Neuronal stem cell (in vitro differentiated cells): ENCODE results near the gene TCF7.
A peak's percentile ranks its signal among the peaks of the same experiment; 100 is the strongest.

Source experiments
- DNase-seq: peaks from one replicate; pipeline ENCODE4 v3.0.0-alpha.2; 2013; ENCODE audit warnings: low spot score
- H2AFZ ChIP-seq: one replicate; pipeline ENCODE4 v1.6.1; 2013; ENCODE audit warnings: mild to moderate bottlenecking, low read length, inconsistent platforms
- H2AK5ac ChIP-seq: 2 replicates; pipeline ENCODE4 v1.6.1; 2013; ENCODE audit warnings: low read depth, mild to moderate bottlenecking, inconsistent platforms, low read length, moderate library complexity, mixed read lengths
- H2BK120ac ChIP-seq: 2 replicates; pipeline ENCODE4 v1.6.1; 2013; ENCODE audit warnings: low read depth, mild to moderate bottlenecking, inconsistent platforms, low read length, moderate library complexity, mixed read lengths
- H2BK12ac ChIP-seq: one replicate; pipeline ENCODE4 v1.6.1; 2013; ENCODE audit warnings: low read length, inconsistent platforms
- H2BK15ac ChIP-seq: 2 replicates; pipeline ENCODE4 v1.6.1; 2013; ENCODE audit warnings: mild to moderate bottlenecking, low read length, inconsistent platforms, mixed read lengths
- H2BK5ac ChIP-seq: one replicate; pipeline ENCODE4 v1.6.1; 2013; ENCODE audit warnings: inconsistent platforms, mild to moderate bottlenecking, low read length, moderate library complexity
- H3K14ac ChIP-seq: one replicate; pipeline ENCODE4 v1.6.1; 2013; ENCODE audit warnings: low read length, inconsistent platforms
- H3K18ac ChIP-seq: 2 replicates; pipeline ENCODE4 v1.6.1; 2013; ENCODE audit warnings: low read length, inconsistent platforms
- H3K23ac ChIP-seq: 2 replicates; pipeline ENCODE4 v1.6.1; 2013; ENCODE audit warnings: low read depth, mild to moderate bottlenecking, mixed read lengths, low read length, inconsistent platforms; ENCODE audit not compliant: poor library complexity
- H3K27ac ChIP-seq: replicated peaks from 3 replicates; pipeline ENCODE4 v1.5.1; 2013; ENCODE audit warnings: low read length, inconsistent platforms
- H3K27me3 ChIP-seq, 3 experiments: 2 replicates each; pipeline ENCODE4 v1.6.1; 2013; ENCODE audit warnings: low read length in 3 of 3, mild to moderate bottlenecking in 2 of 3, inconsistent platforms in 1 of 3, low read depth in 1 of 3, mixed read lengths in 1 of 3, moderate library complexity in 1 of 3; ENCODE audit not compliant: control insufficient read depth in 3 of 3, insufficient read depth in 3 of 3
- H3K36me3 ChIP-seq, 2 donors: replicated peaks in 1 of 2; 2 replicates each; pipeline ENCODE4 v1.6.1; 2013; ENCODE audit warnings: low read length in 2 of 2; ENCODE audit not compliant: control insufficient read depth in 2 of 2, insufficient read depth in 2 of 2
- H3K4ac ChIP-seq: 2 replicates; pipeline ENCODE4 v1.6.1; 2013; ENCODE audit warnings: inconsistent platforms, mild to moderate bottlenecking, low read length, moderate library complexity
- H3K4me1 ChIP-seq, 2 donors: 1 replicate in 1 of 2; 2 replicates in 1 of 2; pipeline ENCODE4 v1.6.1; 2013; ENCODE audit warnings: low read length in 2 of 2, low read depth in 1 of 2; ENCODE audit not compliant: control insufficient read depth in 2 of 2, insufficient read depth in 1 of 2
- H3K4me2 ChIP-seq: one replicate; pipeline ENCODE4 v1.6.1; 2013; ENCODE audit warnings: mild to moderate bottlenecking, low read length, inconsistent platforms; ENCODE audit not compliant: insufficient read depth, poor library complexity, severe bottlenecking
- H3K4me3 ChIP-seq, 2 donors: 2 replicates each; pipeline ENCODE4 v1.5.1; 2013; ENCODE audit warnings: low read length in 2 of 2, mild to moderate bottlenecking in 2 of 2, inconsistent platforms in 1 of 2, moderate library complexity in 1 of 2
- H3K79me1 ChIP-seq: one replicate; pipeline ENCODE4 v1.6.1; 2013; ENCODE audit warnings: low read depth, mild to moderate bottlenecking, inconsistent platforms, low read length, moderate library complexity
- H3K9ac ChIP-seq: one replicate; pipeline ENCODE4 v1.6.1; 2013; ENCODE audit warnings: mild to moderate bottlenecking, low read depth, low read length, inconsistent platforms; ENCODE audit not compliant: poor library complexity
- H3K9me3 ChIP-seq, 2 donors: replicated peaks in 1 of 2; 2 replicates each; pipeline versions ENCODE3 to v1.6.1; 2013; ENCODE audit warnings: low read length in 2 of 2, mild to moderate bottlenecking in 2 of 2, inconsistent platforms in 1 of 2, low read depth in 1 of 2, mixed read lengths in 1 of 2, moderate library complexity in 1 of 2; ENCODE audit not compliant: control insufficient read depth in 2 of 2, insufficient read depth in 1 of 2
- H4K8ac ChIP-seq: one replicate; pipeline ENCODE4 v1.6.1; 2013; ENCODE audit warnings: low read depth, mild to moderate bottlenecking, inconsistent platforms, low read length, moderate library complexity
- H4K91ac ChIP-seq: one replicate; pipeline ENCODE4 v1.6.1; 2013; ENCODE audit warnings: low read length, low read depth, mild to moderate bottlenecking, inconsistent platforms; ENCODE audit not compliant: poor library complexity
- WGBS, 2 donors: extraction: QIAGEN DNeasy Blood & Tissue Kit; methylation state at CpG; one replicate each; pipeline ENCODE4 v1.1.7; 2013; ENCODE audit warnings: missing lambda C conversion rate in 2 of 2, mixed read lengths in 1 of 2; ENCODE audit not compliant: insufficient read length in 2 of 2, insufficient replicate concordance in 1 of 2; ENCODE audit errors: extremely low coverage in 2 of 2; 5-methylcytosine and 5-hydroxymethylcytosine counted together

Gene TCF7

GRCh38 chr5:134143944-134144941 is 29.8 kb downstream of the TCF7 start:
- peaks cover 33 to 94% of the 10 kb centered on the region in 2 donors for H3K36me3 ChIP-seq

GRCh38 chr5:134145041-134145757 is 30.7 kb downstream of the TCF7 start:
- Histone ChIP-seq H3K36me3 (peaks cover 34 to 94% of the 10 kb centered on the region in 2 donors), H3K9ac (no peak overlapping the region), H3K23ac (no peak overlapping the region), H3K9me3 (no peaks in the 10 kb centered on the region), H2AK5ac (no peak overlapping the region), H2BK120ac (no peak overlapping the region), H4K8ac (no peak overlapping the region), H3K4me1 (no peaks in the 10 kb centered on the region), H3K18ac (no peak overlapping the region), H3K4me2 (no peak overlapping the region), H3K27me3 (no peaks in the 10 kb centered on the region), H3K79me1 (peaks cover 7% of the 10 kb centered on the region), H2BK12ac (no peak overlapping the region), H2BK15ac (no peak overlapping the region), H2BK5ac (no peak overlapping the region), H3K14ac (no peak overlapping the region), H2AFZ (no peak overlapping the region), H3K27ac (no peak overlapping the region), H4K91ac (no peak overlapping the region), H3K4ac (no peak overlapping the region), H3K4me3 (no peak overlapping the region)
- WGBS, 2 donors, result no CpG with 5 or more reads among the region's 1 CpG
- no peak for DNase-seq

More at GRCh38 chr5:134143944-134144941, 29.8 kb downstream of the TCF7 start:
- H2BK120ac ChIP-seq, result no peak overlapping the region
- no CpG with 5 or more reads among the region's 10 CpGs for WGBS, 2 donors
- no peak for DNase-seq
- no peak overlapping the region for H3K9ac ChIP-seq
- H2BK15ac ChIP-seq, result no peak overlapping the region
- no peak overlapping the region for H2BK5ac ChIP-seq
- no peaks in the 10 kb centered on the region for H3K4me1 ChIP-seq
- no peak overlapping the region for H4K8ac ChIP-seq
- no peaks in the 10 kb centered on the region for H3K9me3 ChIP-seq
- H3K23ac ChIP-seq, result no peak overlapping the region
- H3K79me1 ChIP-seq, result peaks cover 13% of the 10 kb centered on the region
- H3K4ac ChIP-seq, result no peak overlapping the region
- no peak overlapping the region for H4K91ac ChIP-seq
- no peak overlapping the region for H3K14ac ChIP-seq
- no peak overlapping the region for H3K4me3 ChIP-seq
- H3K4me2 ChIP-seq, result no peak overlapping the region
- H2AK5ac ChIP-seq, result no peak overlapping the region
- H3K27me3 ChIP-seq, result no peaks in the 10 kb centered on the region
- H2BK12ac ChIP-seq, result no peak overlapping the region
- no peak overlapping the region for H2AFZ ChIP-seq
- no peak overlapping the region for H3K18ac ChIP-seq
- no peak overlapping the region for H3K27ac ChIP-seq

GRCh38 chr5:134145779-134146581 is 31.5 kb downstream of the TCF7 start:
- Histone ChIP-seq H3K9ac (no peak overlapping the region), H2BK15ac (no peak overlapping the region), H3K9me3 (no peaks in the 10 kb centered on the region), H3K4ac (no peak overlapping the region), H3K4me3 (no peak overlapping the region), H2BK120ac (no peak overlapping the region), H4K91ac (no peak overlapping the region), H2BK12ac (no peak overlapping the region), H4K8ac (no peak overlapping the region), H3K36me3 (peaks cover 38 to 95% of the 10 kb centered on the region in 2 donors), H3K79me1 (peaks cover 7% of the 10 kb centered on the region), H2AFZ (no peak overlapping the region), H3K23ac (no peak overlapping the region), H2AK5ac (no peak overlapping the region), H3K4me1 (no peaks in the 10 kb centered on the region), H2BK5ac (no peak overlapping the region), H3K14ac (no peak overlapping the region), H3K27me3 (no peaks in the 10 kb centered on the region), H3K18ac (no peak overlapping the region), H3K27ac (no peak overlapping the region), H3K4me2 (no peak overlapping the region)
- DNase-seq, result peak; percentile 81
- WGBS, 2 donors, result no CpG with 5 or more reads among the region's 13 CpGs
